Measurements from ENCODE around the gene VMAC.

The VMAC gene

GRCh38 chr19:5929179-5929578 lies 24.5 kb downstream of the VMAC start:
- no peak for DNase-seq (ENCODE audit: low read depth, low spot score)

- no peak for DNase-seq (ENCODE audit: low read depth, low spot score)
These were observed 25.0 kb downstream of the VMAC start for GRCh38 chr19:5929625-5930024.

GRCh38 chr19:5931251-5931650 lies 26.6 kb downstream of the VMAC start:
- no peak for DNase-seq (ENCODE audit: low read depth, low spot score)

- DNase-seq (ENCODE audit: low read depth, low spot score), result no peak
These were observed 27.5 kb downstream of the VMAC start for GRCh38 chr19:5932146-5932545.

- DNase-seq (ENCODE audit: low read depth, low spot score), result no peak
These were observed 28.1 kb downstream of the VMAC start for GRCh38 chr19:5932609-5933262.

GRCh38 chr19:5933391-5934068 lies 28.9 kb downstream of the VMAC start:
- no peak for DNase-seq (ENCODE audit: low read depth, low spot score)

- no peak for DNase-seq (ENCODE audit: low read depth, low spot score)
These were observed 29.4 kb downstream of the VMAC start for GRCh38 chr19:5934069-5934401.

GRCh38 chr19:5934774-5935472 lies 30.3 kb downstream of the VMAC start:
- DNase-seq (ENCODE audit: low read depth, low spot score), result peak; percentile 51

- DNase-seq (ENCODE audit: low read depth, low spot score), result no peak
These were observed 31.0 kb downstream of the VMAC start for GRCh38 chr19:5935473-5936291.

GRCh38 chr19:5936292-5936592 lies 31.6 kb downstream of the VMAC start:
- no peak for DNase-seq (ENCODE audit: low read depth, low spot score)

GRCh38 chr19:5937550-5937949 lies 32.9 kb downstream of the VMAC start:
- no peak for DNase-seq (ENCODE audit: low read depth, low spot score)

- DNase-seq (ENCODE audit: low read depth, low spot score), result no peak
These were observed 35.9 kb downstream of the VMAC start for GRCh38 chr19:5940260-5941208.

GRCh38 chr19:5941673-5942072 lies 37.0 kb downstream of the VMAC start:
- DNase-seq (ENCODE audit: low read depth, low spot score), result no peak

- no peak for DNase-seq (ENCODE audit: low read depth, low spot score)
These were observed 38.4 kb downstream of the VMAC start for GRCh38 chr19:5943045-5943444.

GRCh38 chr19:5943623-5944022 lies 39.0 kb downstream of the VMAC start:
- DNase-seq (ENCODE audit: low read depth, low spot score), result no peak

GRCh38 chr19:5947435-5947834 lies 42.8 kb downstream of the VMAC start:
- DNase-seq (ENCODE audit: low read depth, low spot score), result no peak

GRCh38 chr19:5948752-5949564 lies 44.3 kb downstream of the VMAC start:
- no peak for DNase-seq (ENCODE audit: low read depth, low spot score)

GRCh38 chr19:5949792-5950305 lies 45.2 kb downstream of the VMAC start:
- no peak for DNase-seq (ENCODE audit: low read depth, low spot score)

- DNase-seq (ENCODE audit: low read depth, low spot score), result no peak
These were observed 46.1 kb downstream of the VMAC start for GRCh38 chr19:5950741-5951140.

- DNase-seq (ENCODE audit: low read depth, low spot score), result peak; percentile 49
These were observed 46.7 kb downstream of the VMAC start for GRCh38 chr19:5951338-5951861.

Measured in ELF-1 (cell line).